HL-60/S4 treated with retinoic acid at 250 ng/mL for 4 days and 3 days (cell line): Measurements from ENCODE around the gene SCD5.

Experiments
- in situ Hi-C: fragments of 300-500 bp; cut with MboI; formaldehyde crosslinking; loops from 2 replicates; pipeline ENCODE4 v1.7.0; 2022; ENCODE audit warnings: low sequenced_read_pairs

Gene SCD5

DNA sequence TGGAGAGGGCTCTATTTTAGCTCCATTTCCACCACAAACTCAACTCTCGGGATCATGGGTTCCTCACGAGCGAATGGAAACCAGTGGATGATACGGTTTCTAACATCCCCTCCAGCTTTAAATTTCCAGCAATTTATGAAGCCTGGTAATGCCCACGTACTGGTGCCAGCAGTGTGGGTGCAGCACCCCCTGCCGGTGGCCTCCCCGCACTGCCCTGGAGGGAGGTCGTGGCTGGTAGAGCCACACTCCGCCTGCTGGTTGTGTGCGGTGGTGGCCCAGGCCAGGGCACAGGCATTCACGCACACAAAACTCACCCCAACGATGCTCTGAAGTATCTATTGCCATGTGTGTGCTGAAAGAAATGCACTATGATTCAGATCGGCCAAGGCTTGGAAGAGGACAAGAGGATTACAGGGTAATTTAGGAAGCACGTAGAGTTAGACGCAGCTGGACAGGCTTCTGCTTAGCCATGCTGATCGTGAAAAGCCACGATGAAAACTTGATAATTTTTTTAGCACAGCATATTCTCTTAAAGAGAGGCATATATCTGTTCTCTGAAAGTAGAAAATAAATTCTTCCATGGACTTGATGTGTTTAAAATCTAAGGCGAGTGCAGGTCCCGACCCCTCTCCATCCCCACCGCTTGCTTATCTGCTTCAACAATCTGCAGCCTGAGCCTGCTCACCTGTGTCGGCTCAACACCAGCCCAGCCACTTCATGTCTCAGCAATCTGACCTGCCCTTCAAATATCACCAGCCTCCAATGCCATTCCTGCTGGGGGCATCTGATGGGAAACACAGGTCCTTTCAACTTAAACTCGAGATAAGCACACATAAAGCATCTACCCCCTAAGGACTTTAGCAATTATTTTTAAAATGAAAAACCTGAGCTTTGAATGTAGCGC is 59.1 kb downstream of the SCD5 start:
- in situ Hi-C loops, result loop anchor here (10.0 kb wide), 1 partner anchor 265 kb away; no protein-coding TSS in a partner anchor

DNA sequence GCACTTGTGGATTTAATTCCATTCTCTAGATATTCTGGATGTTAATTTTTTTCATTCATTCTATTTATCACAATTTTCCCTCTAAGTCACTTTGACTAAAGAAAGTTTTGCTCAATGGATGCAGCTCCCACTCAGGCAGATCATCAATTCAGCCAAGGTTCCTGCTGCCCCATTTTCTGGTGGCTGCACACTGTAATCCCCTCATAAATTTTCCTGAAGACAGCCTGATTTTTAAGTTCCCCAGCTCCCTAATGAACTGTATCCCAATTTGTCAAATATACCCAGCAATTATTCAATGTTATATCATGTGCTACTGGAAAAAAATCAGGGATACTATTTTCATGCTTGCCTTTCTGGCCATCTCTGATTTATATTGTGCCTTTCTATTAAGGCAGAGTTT is 61.2 kb downstream of the SCD5 start:
- in situ Hi-C loops, result loop anchor here (10.0 kb wide), 1 partner anchor 263 kb away; no protein-coding TSS in a partner anchor

DNA sequence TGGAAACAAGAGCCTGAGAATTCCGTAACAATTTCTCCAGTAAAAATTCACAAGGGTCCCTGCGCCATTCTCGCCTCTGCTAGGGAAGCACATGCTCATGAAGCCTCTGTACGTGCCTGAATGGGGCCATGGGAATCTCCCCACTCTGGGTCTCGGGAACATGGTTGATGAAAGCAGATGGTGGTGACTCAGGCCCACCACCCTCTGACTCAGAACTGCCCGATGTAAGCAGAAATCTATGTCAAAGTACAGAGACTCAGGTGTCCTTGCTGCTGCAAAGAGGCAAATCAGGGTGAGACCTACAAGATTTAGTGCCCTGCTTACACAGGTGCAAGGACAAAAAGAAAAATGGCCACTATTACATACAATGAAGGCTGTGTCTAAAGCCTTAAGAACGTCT is 65.0 kb downstream of the SCD5 start:
- in situ Hi-C loops, result loop anchor here (10.0 kb wide), 1 partner anchor 259 kb away; no protein-coding TSS in a partner anchor

DNA sequence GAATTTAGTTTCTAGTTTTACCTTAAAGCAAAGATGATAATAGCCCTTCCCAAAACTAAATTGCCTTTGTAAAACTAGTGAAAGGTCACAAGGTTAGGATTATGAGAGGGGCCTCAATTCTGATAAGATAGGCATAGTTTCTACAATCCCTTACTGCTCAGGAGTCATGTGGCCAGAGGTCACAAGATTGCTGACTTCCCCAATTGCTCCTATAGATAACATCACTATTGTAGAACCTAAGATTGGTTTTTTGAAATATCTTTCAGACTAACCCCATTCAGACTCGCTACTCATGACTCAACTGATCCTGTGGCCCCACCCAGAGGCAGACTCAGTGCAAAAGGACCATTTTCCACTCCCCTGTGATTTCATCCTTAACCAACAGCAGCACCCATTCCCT is 70.3 kb downstream of the SCD5 start:
- in situ Hi-C loops, result no loop called here

DNA sequence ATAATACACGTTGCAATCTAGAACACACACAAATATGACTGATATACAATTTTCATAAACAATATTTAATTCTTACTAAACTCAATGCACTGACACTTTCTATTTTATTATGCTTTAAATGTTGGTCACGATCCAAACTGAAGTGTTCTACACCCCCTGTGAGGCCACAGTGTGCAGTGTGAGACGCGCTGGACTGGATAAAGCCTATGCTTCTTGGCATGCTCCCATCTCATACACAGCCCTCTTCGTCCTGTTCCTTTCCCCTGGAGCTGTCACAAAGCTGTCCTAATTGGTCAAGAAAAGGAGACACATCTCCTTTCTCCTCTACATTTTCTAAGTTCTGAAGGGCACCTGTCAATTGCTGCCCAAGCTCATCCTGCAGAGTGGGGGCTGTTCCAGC is 72.0 kb downstream of the SCD5 start:
- in situ Hi-C loops, result no loop called here

DNA sequence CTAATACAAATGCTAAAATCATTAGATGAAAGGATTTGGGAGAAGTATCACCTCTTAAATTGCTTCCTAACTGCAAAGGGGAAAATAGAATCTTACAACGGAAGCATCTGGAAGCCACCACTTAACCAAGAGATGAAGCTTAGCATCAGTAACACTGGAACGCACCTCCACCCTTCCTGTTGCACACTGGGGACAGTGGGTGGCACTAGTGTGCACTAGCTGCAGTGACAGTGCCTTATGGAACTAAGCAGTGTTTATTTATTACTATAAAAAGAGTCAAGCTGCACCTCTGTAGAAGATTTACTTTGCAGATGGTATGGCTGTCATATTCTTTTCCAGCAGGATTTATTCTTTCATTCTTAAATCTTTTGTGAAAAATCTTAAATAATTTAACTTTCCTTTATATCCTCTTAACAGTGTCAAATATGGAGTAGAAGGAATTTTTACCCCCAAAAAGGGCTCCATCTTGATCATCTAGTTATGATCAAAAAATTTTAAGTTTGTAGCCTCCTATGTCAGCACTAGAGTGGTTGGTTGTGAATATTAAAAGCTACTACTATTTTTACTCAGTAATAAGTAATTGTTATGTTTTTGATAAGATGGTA is 76.7 kb downstream of the SCD5 start:
- in situ Hi-C loops, result no loop called here

DNA sequence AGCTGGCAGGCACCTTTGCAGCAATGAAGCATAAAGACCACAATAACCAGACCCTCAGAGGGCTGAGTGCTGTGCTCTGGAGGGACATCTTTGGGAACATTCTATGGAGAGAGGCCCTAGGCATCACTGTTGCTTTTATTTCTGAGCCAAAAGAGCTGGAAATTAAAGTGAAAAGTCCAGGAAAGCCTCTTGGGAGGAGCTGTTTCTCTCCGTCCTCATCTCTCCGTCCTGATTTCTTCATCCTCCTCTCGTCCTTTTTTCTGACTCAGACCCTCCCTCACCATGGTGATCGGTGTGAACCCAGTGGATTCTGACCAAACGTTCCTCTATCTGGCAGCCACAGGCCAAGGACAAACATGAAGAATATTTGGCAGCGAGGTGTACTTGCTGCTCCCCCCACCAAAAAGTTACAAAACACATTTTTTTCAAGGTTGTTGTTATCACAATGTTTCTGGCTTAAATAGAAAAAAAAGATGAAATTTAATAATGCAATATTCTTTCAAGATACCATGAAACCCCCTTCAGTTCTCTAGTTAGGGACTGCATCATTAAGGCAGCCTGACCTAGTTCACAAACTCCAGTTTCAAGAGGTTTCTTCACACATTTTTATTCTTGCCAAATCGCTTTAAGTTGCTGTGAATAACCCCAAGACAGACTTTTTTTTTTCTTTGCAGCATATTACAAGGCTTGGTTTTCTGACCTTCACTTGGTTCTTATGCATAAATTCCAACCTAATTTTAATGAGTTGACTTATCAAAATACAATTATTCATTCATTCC is 80.2 kb downstream of the SCD5 start:
- in situ Hi-C loops, result no loop called here

DNA sequence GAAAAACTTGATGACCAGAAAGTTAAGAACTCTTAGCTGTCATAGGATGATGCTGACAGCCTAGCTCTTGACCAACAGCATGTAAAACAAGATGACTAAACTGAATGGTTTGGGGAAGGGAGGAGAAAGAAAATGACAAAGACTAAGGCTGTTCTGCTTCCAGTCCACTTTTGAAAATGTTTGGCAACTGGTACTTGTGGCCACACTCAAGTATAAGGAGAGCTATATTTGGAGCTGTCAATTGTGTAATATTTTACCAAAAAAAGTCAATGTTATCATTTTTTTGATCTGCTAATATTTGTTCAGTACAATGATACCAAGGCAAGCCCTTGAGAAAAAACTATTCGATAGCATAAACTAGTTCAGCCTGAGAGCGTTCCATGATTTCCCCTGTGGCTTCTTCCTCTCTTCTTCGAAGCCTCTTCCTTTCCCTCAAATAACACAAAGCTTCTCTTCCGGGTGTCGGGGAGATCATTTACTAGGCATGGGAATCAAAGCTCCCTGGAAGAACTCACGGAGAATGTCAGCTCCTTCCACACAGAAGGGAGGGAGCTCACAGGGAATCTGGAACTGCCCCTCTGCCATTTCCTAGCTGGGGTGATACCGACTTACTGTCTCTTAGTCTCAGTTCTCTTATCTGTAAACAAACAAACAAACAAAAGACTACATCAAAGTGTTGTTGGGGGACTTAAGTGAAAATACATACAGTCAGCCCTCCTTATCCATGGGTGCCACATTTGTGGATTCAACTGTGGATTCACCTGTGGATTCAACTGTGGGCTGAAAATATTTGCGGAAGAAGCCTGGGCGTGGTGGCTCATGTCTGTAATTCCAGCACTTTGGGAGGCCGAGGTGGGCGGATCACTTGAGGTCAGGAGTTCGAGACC is 82.6 kb downstream of the SCD5 start:
- in situ Hi-C loops, result no loop called here

DNA sequence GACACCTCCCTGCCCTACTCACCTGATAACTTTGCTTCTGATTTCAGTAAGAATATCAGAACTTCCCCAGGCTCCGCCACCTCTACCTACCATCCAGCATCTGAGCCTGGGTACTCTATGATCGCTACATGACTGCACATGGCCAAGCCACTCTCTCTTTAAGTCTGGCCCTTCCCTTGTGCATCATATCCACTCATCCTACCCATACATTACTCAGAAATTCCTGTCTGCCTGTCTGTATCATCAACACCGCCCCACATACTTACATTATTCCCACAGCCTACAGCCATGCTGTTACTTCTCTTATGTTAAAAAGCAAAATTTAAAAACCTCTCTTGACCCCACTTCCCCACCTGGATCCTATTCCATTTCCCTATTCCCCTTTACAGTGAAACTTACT is 84.7 kb downstream of the SCD5 start:
- in situ Hi-C loops, result no loop called here

DNA sequence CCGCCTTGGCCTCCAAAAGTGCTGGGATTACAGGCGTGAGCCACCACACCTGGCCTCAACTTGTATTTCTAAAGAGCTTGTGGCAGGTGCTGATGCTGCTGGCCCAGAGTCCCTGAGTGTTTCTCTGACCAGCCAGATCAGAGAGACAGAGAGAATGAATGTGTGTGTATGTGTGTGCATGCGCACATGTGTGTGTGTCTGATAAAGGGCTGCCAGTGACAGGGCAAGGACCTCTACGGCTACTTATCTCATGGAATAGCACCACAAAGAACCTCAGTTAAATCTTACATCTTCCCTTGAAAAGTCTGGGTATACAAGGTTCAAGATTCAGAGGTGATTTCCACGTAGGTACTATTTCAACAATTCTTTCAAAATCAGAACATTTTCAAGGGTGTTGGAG is 86.0 kb downstream of the SCD5 start:
- in situ Hi-C loops, result no loop called here

DNA sequence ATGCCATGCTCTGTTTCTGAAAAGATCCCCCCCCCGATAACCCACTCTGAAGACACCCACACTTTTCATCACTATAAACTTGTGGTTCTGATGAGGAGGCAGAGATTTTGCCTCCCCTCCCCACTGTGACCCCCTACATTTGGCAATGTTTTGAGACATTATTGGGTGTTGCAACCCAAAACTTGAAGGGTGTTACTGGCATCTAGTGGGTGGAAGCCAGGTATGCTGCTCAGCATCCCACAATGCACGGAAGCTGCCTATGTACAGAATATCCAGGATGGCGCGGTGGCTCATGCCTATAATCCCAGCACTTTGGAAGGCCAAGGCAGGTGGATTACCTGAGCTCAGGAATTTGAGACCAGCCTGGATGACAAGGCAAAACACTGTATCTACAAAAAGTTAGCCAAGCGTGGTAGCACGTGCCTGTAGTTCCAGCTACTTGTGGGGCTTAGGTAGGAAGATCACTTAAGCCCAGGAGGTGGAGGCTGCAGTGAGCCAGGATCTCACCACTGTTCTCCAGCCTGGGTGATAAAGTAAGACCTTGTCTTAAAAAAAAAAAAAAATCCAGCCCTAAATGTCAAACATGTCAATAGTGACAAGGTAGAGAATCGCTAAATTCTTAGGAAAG is 87.3 kb downstream of the SCD5 start:
- in situ Hi-C loops, result no loop called here

DNA sequence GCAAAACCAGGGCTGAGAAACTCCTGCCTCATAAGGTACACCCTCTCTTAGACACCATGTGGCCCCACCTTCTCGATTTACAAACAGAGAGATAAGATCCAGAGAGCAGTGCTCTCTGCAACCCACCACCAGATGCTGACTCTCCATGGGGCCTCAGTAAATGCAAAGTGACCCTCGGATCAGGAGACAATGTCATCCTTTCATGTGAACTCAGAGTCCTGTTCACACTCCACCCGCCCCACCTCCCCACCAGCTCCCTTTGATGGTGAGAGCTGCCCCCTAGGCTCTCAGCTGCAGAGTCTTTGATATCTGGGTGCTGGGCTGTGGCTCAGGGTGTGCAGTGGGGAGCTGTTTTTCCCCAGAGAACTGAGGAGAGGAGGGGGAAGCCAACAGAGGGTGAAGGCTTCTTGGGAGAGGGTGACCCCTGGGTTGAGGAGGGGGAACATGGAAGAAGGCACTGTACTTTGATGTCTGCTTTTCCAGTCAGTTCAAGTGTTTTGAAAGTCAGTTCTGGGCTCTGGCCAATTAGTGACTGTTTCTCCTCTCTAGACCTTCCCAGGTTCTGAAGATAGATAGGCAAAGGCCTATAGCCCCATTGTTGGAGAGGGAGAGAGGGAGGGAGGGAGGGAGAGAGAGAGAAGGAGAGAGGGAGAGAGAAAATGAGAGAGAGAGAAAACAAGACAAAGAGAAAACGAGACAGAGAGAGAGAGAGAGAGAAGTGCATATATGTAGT is 88.2 kb downstream of the SCD5 start:
- in situ Hi-C loops, result no loop called here

DNA sequence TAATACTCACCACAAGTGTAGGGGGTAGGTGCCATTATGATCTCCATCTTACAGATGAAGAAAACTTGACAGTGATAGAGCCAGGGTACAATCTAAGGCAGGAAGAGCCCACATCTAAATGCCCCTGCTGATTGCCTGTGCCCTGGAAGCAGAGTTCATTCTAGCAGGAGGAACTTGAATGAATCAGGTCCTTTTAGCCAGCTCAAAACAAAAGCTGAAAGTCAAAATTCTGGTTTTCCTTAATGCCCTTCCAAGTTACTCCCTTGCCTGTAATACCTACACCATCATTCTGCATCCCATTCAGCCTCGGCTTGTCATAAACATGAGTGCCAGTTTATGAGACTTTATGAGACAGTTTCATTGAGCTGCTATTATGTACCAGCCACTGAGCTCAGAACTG is 89.6 kb downstream of the SCD5 start:
- in situ Hi-C loops, result no loop called here

DNA sequence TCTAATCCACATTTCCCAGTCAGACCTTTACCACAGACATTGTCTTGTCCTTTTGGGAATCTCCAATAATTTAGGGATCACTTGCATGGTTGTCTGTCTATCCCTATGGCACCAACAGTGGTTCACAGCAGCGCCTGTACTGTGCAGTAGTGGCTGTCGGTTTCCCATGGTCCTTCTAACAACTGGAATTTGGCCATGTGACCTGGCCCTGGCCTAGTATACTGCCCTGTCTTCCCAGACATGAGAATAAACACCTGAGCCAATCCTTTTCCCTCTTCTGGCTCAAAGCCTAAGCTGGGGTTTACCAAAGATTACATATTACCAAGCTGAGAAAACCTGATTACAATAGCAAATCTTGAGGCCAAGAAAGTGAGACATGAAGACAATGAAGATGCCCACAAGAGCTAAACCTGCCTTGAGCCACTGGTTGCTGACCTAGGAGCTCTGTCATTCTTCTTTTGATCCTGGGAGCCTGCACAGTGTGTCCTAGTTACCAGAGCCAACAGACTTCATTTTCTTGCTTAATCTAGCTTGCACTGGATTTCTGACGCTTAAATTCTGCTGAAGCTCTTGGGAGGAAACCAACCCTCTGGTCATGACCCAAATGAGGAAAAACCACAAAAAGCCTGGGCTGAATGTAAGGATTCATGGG is 92.1 kb downstream of the SCD5 start:
- in situ Hi-C loops, result no loop called here

DNA sequence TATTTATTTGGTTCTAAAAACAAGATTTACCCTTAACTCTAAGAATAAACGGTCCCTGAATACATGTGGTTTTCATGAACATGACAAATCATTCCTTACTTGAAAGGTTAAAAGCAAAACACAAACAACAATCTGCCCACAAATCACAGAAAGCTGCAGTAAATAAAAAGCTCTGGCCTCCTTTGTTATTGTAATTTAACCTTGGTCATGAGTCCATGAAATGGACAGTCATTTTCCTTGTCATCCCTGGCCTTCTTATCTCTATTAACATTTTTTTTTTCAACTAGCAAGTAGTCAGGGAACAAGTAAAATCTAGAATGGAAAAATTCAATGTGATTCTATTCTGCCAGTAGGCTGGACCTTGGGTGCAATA is 92.7 kb downstream of the SCD5 start:
- in situ Hi-C loops, result no loop called here

DNA sequence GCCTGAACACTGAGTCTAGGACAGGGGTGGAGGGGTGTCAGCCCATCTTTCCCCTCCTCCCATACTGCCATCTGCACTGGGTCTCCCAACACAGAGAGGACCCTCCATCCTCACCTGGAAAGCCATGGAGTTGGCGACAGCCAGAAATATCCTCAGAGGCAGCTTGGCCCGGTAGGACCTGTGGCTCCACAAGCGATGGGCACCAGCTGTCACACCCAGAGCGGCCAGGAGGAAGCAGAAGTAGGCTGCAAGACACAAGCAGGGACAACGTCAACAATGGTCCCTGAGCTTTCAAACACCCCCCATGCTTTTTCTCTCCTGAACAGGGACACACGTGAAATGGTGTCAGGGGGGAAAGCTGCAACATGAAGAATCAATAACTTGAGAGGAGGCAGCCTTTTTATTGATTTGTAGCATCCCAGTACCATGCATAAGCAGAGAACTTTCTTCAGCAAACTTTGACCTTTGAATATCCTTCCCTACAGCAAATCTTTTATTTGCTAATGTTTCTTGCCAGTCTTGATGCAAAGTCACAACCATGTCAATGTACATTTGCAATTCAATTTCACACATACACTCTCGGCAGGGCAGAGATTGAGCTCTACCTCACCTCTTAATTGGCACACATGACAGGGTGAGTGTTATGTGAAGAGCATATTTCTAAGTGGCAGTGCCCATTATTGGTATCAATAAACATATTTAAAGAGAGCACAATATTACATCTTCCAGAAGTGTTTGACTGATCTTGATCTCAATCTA is 93.2 kb downstream of the SCD5 start:
- in situ Hi-C loops, result no loop called here

DNA sequence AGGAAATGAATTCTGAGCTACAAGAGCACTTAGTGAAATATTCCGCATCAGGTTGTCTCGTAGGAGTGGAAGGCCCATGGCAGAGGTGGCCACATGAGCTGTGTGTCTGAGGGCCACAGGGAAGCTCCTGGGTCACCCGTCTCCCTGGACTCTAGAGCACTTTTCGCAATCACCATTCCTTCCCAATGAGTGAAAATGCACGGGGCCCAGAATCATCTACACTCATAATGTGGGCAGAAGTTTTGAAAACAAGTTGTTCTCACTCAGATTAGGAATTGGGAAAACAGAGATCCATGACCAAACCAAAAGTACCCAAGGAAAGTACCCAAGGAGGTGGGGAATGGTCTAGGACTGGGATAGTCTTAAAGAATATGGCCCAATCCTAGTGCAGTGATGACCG is 94.4 kb downstream of the SCD5 start:
- in situ Hi-C loops, result no loop called here

DNA sequence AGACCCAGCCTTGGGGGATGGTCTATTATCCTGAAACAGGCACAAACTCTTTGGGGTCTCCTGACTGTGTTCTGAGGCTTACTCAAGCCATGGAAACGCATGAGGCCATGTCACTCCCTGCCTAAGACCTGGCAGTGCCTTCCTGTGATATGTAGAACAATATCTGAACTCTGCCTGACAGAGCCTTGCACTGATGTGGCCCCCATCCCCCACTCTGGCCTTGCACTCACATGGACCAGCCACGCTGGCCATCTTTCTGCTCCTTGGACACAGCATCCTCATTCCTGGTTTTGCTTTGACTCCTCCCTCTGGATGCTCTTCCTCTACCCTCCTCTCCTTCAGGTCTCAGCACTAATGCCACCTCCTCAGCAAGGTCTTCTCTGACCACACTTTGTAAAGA is 100.2 kb downstream of the SCD5 start:
- in situ Hi-C loops, result no loop called here
